HepG2 (cell line): ENCODE data around the gene CPT1C. TPM values are rescaled to one million over a fixed set of nuclear protein-coding genes. Genes with fewer than 3 reads are reported as not detected.
A peak's percentile ranks its signal among the peaks of the same experiment; 100 is the strongest.

Source experiments
- ATAC-seq: fragments of 200-7000 bp; cut with Tn5 transposase; 3 replicates; pipeline ENCODE4 v1.9.1; 2020; ENCODE audit warnings: mild to moderate bottlenecking, moderate library complexity
- BruUV-seq: library from RNA; stranded (reverse); fragments of 400-500 nt; replicated peaks from 2 replicates; lab custom pipeline; 2021; lab: Mats Ljungman, UMichigan
- CTCF ChIA-PET: fragments of 300-600 bp; formaldehyde crosslinking; extraction: SDS; loops from one replicate; lab custom pipeline; 2021; ENCODE audit warnings: low total read pairs, inconsistent platforms, low intra/inter-chr PET ratio; lab: Yijun Ruan, JAX
- POLR2A ChIA-PET: fragments of 350-600 bp; sonication (Branson Sonifier 250); formaldehyde crosslinking; loops from one replicate; lab custom pipeline; 2020; ENCODE audit warnings: antibody characterized with exemption, inconsistent platforms; lab: Yijun Ruan, JAX
- DNase-seq: peaks from one replicate; pipeline ENCODE4 v3.0.0-alpha.2; 2015; ENCODE audit warnings: low spot score
- FAIRE-seq: peaks from 3 replicates; lab custom pipeline; 2011; peaks lifted over from hg19 to GRCh38; lab: Jason Lieb, UNC
- H2AFZ ChIP-seq: one replicate; pipeline ENCODE4 v1.6.1; 2011; ENCODE audit warnings: low read length, inconsistent platforms
- H3K27ac ChIP-seq: fragments of 300-600 bp; 3 replicates; pipeline ENCODE4 v1.8.0; 2011; ENCODE audit warnings: mixed run types, mild to moderate bottlenecking, mixed read lengths, low read length, inconsistent platforms; ENCODE audit not compliant: insufficient read depth; ENCODE audit errors: extremely low read length
- H3K27me3 ChIP-seq, 2 experiments: fragments of 200-600 bp in 1 of 2; 2 replicates in 1 of 2; 3 replicates in 1 of 2; pipeline versions ENCODE4 v1.6.0 to v1.8.0; 2011; ENCODE audit warnings: low read length in 2 of 2, mild to moderate bottlenecking in 2 of 2, moderate library complexity in 2 of 2, inconsistent platforms in 1 of 2; ENCODE audit not compliant: insufficient read depth in 2 of 2, control insufficient read depth in 1 of 2
- H3K36me3 ChIP-seq, 2 experiments: fragments of 200-600 bp in 1 of 2; replicated peaks in 1 of 2; 2 replicates in 1 of 2; 3 replicates in 1 of 2; pipeline versions ENCODE4 v1.5.1 to v1.8.0; 2011; ENCODE audit warnings: low read length in 2 of 2, inconsistent platforms in 1 of 2; ENCODE audit not compliant: insufficient read depth in 2 of 2, control insufficient read depth in 1 of 2
- H3K4me1 ChIP-seq: 2 replicates; pipeline ENCODE4 v1.5.1; 2012; ENCODE audit warnings: low read length, inconsistent platforms; ENCODE audit not compliant: insufficient read depth
- H3K4me2 ChIP-seq: 2 replicates; pipeline ENCODE4 v1.6.0; 2011; ENCODE audit warnings: low read depth, low read length, inconsistent platforms
- H3K4me3 ChIP-seq, 3 experiments: fragments of 200-600 bp in 1 of 3; sonication (generic), shearing (Covaris generic) in 1 of 3; replicated peaks in 1 of 3; 2 replicates each; pipeline ENCODE4 v1.5.1; 2011 to 2016; ENCODE audit warnings: low read length in 3 of 3, inconsistent platforms in 2 of 3, low read depth in 2 of 3, mild to moderate bottlenecking in 2 of 3, control low read depth in 1 of 3, mixed read lengths in 1 of 3; ENCODE audit not compliant: insufficient read depth in 1 of 3
- H3K79me2 ChIP-seq: one replicate; pipeline ENCODE4 v1.6.1; 2011; ENCODE audit warnings: low read length, inconsistent platforms; ENCODE audit not compliant: insufficient read depth
- H3K9ac ChIP-seq: 2 replicates; pipeline ENCODE4 v1.6.0; 2011; ENCODE audit warnings: mild to moderate bottlenecking, low read depth, low read length, inconsistent platforms; ENCODE audit not compliant: insufficient read depth
- H3K9me3 ChIP-seq: 2 replicates; pipeline ENCODE4 v1.5.1; 2012; ENCODE audit warnings: mild to moderate bottlenecking, low read length
- H4K20me1 ChIP-seq: 2 replicates; pipeline ENCODE4 v1.6.0; 2011; ENCODE audit warnings: inconsistent platforms, mild to moderate bottlenecking, low read length, moderate library complexity; ENCODE audit not compliant: insufficient read depth
- AGO1 ChIP-seq: fragments of 200-400 bp; formaldehyde crosslinking; IDR thresholded peaks from 2 replicates; pipeline ENCODE4 v1.6.1; 2017; ENCODE audit warnings: mild to moderate bottlenecking, low read depth, low read length, moderate library complexity; ENCODE audit not compliant: poor library complexity, severe bottlenecking
- AGO2 ChIP-seq: fragments of 200-400 bp; formaldehyde crosslinking; optimal IDR thresholded peaks from 2 replicates; pipeline ENCODE3; 2017; ENCODE audit warnings: mild to moderate bottlenecking, low read depth, low read length, moderate library complexity
- AKAP8 ChIP-seq: sonication (generic); formaldehyde crosslinking; IDR thresholded peaks from 2 replicates; pipeline ENCODE4 v1.5.1; 2020; ENCODE audit warnings: mild to moderate bottlenecking, missing genetic modification reagents
- ARHGAP35 ChIP-seq: sonication (generic); formaldehyde crosslinking; IDR thresholded peaks from 2 replicates; pipeline ENCODE4 v1.9.0; 2022; ENCODE audit warnings: mild to moderate bottlenecking, inconsistent platforms, moderate library complexity, missing genetic modification reagents, borderline replicate concordance
- CENPBD1 ChIP-seq: sonication (generic); formaldehyde crosslinking; IDR thresholded peaks from 2 replicates; pipeline ENCODE4 v1.8.0; 2022; ENCODE audit warnings: missing genetic modification reagents, low read depth, mild to moderate bottlenecking, borderline replicate concordance
- KLF12 ChIP-seq: sonication (generic); formaldehyde crosslinking; IDR thresholded peaks from 2 replicates; pipeline ENCODE4 v1.4.0; 2020; ENCODE audit warnings: missing genetic modification reagents, borderline replicate concordance
- NR2F2 ChIP-seq: IDR thresholded peaks from 2 replicates; pipeline ENCODE4 v1.6.1; 2012; ENCODE audit warnings: low read depth, inconsistent platforms, borderline replicate concordance
- PHF5A ChIP-seq: IDR thresholded peaks from one replicate; pipeline ENCODE4 v1.6.1; 2018; ENCODE audit warnings: low read depth, missing genetic modification reagents; ENCODE audit not compliant: unreplicated experiment
- POLR2A ChIP-seq, 2 experiments: IDR thresholded peaks; 2 replicates each; pipeline ENCODE4 v1.6.1; 2011; ENCODE audit warnings: low read depth in 2 of 2, low read length in 2 of 2, mild to moderate bottlenecking in 1 of 2, moderate library complexity in 1 of 2; ENCODE audit not compliant: insufficient read depth in 1 of 2
- POLR2G ChIP-seq: fragments of 200-400 bp; formaldehyde crosslinking; IDR thresholded peaks from 2 replicates; pipeline ENCODE4 v1.6.1; 2018; ENCODE audit warnings: mild to moderate bottlenecking, low read depth, low read length, moderate library complexity
- RBFOX2 ChIP-seq: fragments of 200-400 bp; formaldehyde crosslinking; IDR thresholded peaks from 2 replicates; pipeline ENCODE4 v1.6.1; 2017; ENCODE audit warnings: low read depth, mild to moderate bottlenecking, low read length
- RBM22 ChIP-seq: fragments of 200-400 bp; formaldehyde crosslinking; optimal IDR thresholded peaks from 2 replicates; pipeline ENCODE3; 2017; ENCODE audit warnings: mild to moderate bottlenecking, low read length, moderate library complexity
- SP4 ChIP-seq: sonication (generic); formaldehyde crosslinking; IDR thresholded peaks from 2 replicates; pipeline ENCODE4 v1.8.1; 2023; ENCODE audit warnings: mild to moderate bottlenecking, missing genetic modification reagents
- SRY ChIP-seq: sonication (generic); formaldehyde crosslinking; IDR thresholded peaks from 2 replicates; pipeline ENCODE4 v1.8.0; 2022; ENCODE audit warnings: mild to moderate bottlenecking, missing genetic modification reagents
- ZBTB8A ChIP-seq: sonication (generic); formaldehyde crosslinking; IDR thresholded peaks from 2 replicates; pipeline ENCODE4 v1.4.0; 2020; ENCODE audit warnings: mild to moderate bottlenecking, low read depth, missing genetic modification reagents, borderline replicate concordance
- ZC3H13 ChIP-seq: sonication (generic); formaldehyde crosslinking; IDR thresholded peaks from 2 replicates; pipeline ENCODE4 v1.8.1; 2023; ENCODE audit warnings: mild to moderate bottlenecking, missing genetic modification reagents, moderate library complexity
- ZFP41 ChIP-seq: sonication (generic); formaldehyde crosslinking; IDR thresholded peaks from 2 replicates; pipeline ENCODE4 v1.4.0; 2020; ENCODE audit warnings: mild to moderate bottlenecking, missing genetic modification reagents, borderline replicate concordance
- ZNF589 ChIP-seq: sonication (generic); formaldehyde crosslinking; conservative IDR thresholded peaks from 2 replicates; pipeline ENCODE4 v1.8.0; 2022; ENCODE audit warnings: mild to moderate bottlenecking, moderate library complexity, missing genetic modification reagents
- ZNF691 ChIP-seq: sonication (generic); formaldehyde crosslinking; IDR thresholded peaks from 2 replicates; pipeline ENCODE4 v1.4.0; 2020; ENCODE audit warnings: missing genetic modification reagents, low read depth, mild to moderate bottlenecking, borderline replicate concordance
- WGBS: methylation state at CpG from one replicate; pipeline ENCODE4 v1.1.6; 2017; ENCODE audit warnings: low lambda C conversion rate; 5-methylcytosine and 5-hydroxymethylcytosine counted together
- in situ Hi-C: cut with HindIII; loops from 2 replicates; pipeline ENCODE4 v1.10.0; 2017; ENCODE audit warnings: low pct_unique_long_range_greater_than_20kb; ENCODE audit not compliant: extremely low pct_ligation_motif_present
- intact Hi-C: fragments of 100-400 bp; cut with micrococcal nuclease; formaldehyde crosslinking; loops from one replicate; pipeline ENCODE4 v1.10.0; 2022; ENCODE audit not compliant: unreplicated experiment
- polyA plus RNA-seq, 8 experiments: library from polyadenylated mRNA; depleted of rRNA in 3 of 8; stranded (reverse) in 7 of 8; unstranded in 1 of 8; fragments of >200 nt; fragmentation: Illumina TruSeq in 4 of 8; extraction: Trizol in 4 of 8; gene quantifications; 2 replicates each; pipeline versions ENCODE4 v1.2.1 to v1.2.3, GENCODE V29; 2011 to 2016; ENCODE audit warnings: low read depth in 4 of 8, missing spikeins in 1 of 8, mixed read lengths in 1 of 8; ENCODE audit not compliant: insufficient read depth in 1 of 8
- total RNA-seq, 5 experiments: library from RNA; depleted of rRNA; stranded (reverse); fragments of >200 nt; fragmentation: Illumina TruSeq; extraction: Trizol; gene quantifications; 2 replicates each; pipeline ENCODE4 v1.2.3, GENCODE V29; 2016; ENCODE audit warnings: low read depth in 1 of 5
- TF ChIP-seq, protein P1 (sequence below): sonication (generic); formaldehyde crosslinking; IDR thresholded peaks from 2 replicates; pipeline ENCODE4 v1.4.0; 2020; ENCODE audit warnings: missing genetic modification reagents

Gene CPT1C
- total and polyA plus RNA-seq, 2 of the 13 experiments (the other 11 are each of a cell fraction or from before 2014, with no cell fraction given): 0.18 TPM; not detected in 1

DNA sequence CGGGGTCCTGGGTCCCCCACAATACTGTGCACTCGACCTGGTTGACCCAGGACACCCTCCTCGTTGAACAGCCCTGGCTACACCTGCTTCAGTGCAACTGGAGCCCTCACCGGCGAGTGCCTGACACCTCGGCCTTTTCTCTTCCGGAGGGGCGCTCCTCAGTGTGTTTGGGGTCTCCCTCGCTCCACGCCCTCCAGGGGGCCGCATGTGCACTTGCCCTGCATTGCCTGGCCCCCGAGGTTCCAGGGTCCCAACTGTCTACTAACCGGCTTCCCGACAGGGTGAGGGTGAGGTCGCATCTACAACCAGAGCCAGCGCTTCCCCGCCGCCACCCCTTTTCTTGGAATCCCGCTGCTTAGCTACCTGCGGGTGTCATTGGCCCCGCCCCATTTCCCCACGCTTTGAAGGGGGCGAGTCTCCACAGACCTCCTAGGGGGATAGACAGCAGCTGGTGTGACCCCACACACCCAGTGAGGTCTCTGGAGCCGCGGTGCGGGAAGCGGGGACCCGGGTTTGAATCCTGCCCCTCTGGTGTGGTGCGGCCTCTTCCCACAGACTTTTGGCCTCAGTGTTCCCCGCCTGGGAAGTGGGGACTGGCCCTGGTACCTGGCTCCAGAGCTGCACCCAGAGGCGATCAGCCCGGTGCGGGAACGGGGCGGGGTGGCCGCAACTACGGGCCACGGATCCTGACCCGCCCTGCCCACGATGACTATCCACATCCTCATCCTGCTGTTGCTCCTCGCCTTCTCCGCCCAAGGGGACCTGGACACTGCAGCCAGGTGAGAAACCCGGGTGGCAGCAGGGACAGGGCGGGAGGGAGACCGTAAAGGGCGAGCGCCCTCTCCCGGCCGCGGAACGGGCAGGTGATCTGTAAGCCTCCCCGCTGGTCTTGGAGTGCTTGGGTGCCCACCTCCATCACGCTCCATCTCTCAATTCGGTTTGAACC lies 1.5 kb upstream of the CPT1C start, which contains the start of gene ADM5:
ADM5 (plus strand) TSS at position 462 of the 946 bp plus-strand sequence; CDS start at position 706, 244 bp downstream.
- FAIRE-seq: no peak
- H3K79me2 ChIP-seq: no peaks in the 10 kb centered on the region
- H3K36me3 ChIP-seq: peaks cover 14 to 33% of the 10 kb centered on the region in 2 experiments
- H3K9ac ChIP-seq: no peak within 1 kb of the TSS
- ChIA-PET CTCF (no interaction called here), POLR2A (interaction anchor here (1.9 kb wide), 1 partner anchor 13 kb away, joined by 5 read pairs; no protein-coding TSS in a partner anchor)
- no peak within 1 kb of the TSS for H3K4me3 ChIP-seq
- DNase-seq: no peak
- peaks cover 5% of the 10 kb centered on the region; the same call in 1 of the 2 replicates for H4K20me1 ChIP-seq
- H3K4me1 ChIP-seq: no peaks in the 10 kb centered on the region
- H3K27ac ChIP-seq: no peak within 1 kb of the TSS
- H2AFZ ChIP-seq: no peak within 1 kb of the TSS
- in situ Hi-C loops: no loop called here
- intact Hi-C loops: no loop called here
- peak; percentile 3; the same call in 2 of the 3 replicates for ATAC-seq
- no peak within 1 kb of the TSS for H3K4me2 ChIP-seq
- no peaks in the 10 kb centered on the region for H3K9me3 ChIP-seq
- no peaks in the 10 kb centered on the region for H3K27me3 ChIP-seq
- WGBS: 96% methylated on average over 37 of the region's 54 CpGs
- BruUV-seq: no TSS peak
- TF ChIP-seq RBM22 (peak; percentile 92), POLR2G (peak; percentile 60; the same call in 1 of the 2 replicates), RBFOX2 (peak; percentile 66), ZNF691 (CRISPR knock-in tag) (no peak), SRY (CRISPR knock-in tag) (0 out of 2 replicates have a peak, but pooled peaks have one; percentile 39), PHF5A (CRISPR knock-in tag) (no peak), ZNF589 (CRISPR knock-in tag) (peak; percentile 26; the same call in 1 of the 2 replicates), NR2F2 (no peak), SP4 (CRISPR knock-in tag) (no peak), CENPBD1 (CRISPR knock-in tag) (no peak), KLF12 (CRISPR knock-in tag) (no peak), AKAP8 (CRISPR knock-in tag) (peak; percentile 3; the same call in 1 of the 2 replicates), ZBTB8A (CRISPR knock-in tag) (no peak), AGO2 (peak; percentile 96), POLR2A (IDR thresholded peaks at IDR 0.05; ENCODE audit: insufficient read depth in 1 of 2, low read depth in 2 of 2, low read length in 2 of 2) (peak in 1 of 2 experiments; percentile 33; a peak in 2 of 4 replicates), AGO1 (peak; percentile 76), ZFP41 (no peak), ZC3H13 (CRISPR knock-in tag) (peak; percentile 51; the same call in 1 of the 2 replicates), ARHGAP35 (no peak)
- TF ChIP-seq, protein P1, sequence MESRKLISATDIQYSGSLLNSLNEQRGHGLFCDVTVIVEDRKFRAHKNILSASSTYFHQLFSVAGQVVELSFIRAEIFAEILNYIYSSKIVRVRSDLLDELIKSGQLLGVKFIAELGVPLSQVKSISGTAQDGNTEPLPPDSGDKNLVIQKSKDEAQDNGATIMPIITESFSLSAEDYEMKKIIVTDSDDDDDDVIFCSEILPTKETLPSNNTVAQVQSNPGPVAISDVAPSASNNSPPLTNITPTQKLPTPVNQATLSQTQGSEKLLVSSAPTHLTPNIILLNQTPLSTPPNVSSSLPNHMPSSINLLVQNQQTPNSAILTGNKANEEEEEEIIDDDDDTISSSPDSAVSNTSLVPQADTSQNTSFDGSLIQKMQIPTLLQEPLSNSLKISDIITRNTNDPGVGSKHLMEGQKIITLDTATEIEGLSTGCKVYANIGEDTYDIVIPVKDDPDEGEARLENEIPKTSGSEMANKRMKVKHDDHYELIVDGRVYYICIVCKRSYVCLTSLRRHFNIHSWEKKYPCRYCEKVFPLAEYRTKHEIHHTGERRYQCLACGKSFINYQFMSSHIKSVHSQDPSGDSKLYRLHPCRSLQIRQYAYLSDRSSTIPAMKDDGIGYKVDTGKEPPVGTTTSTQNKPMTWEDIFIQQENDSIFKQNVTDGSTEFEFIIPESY (CRISPR knock-in tag): peak; percentile 75; the same call in 1 of the 2 replicates
